ENCODE measurements around the gene CIC. TPM values are rescaled to one million over a fixed set of nuclear protein-coding genes. Genes with fewer than 3 reads are reported as not detected.

The CIC gene
- total RNA-seq, 1 experiment from 2014 or later: 54.0 TPM

- TF ChIP-seq CTCF (conservative IDR thresholded peaks at IDR 0.05): no peak
- H4K8ac ChIP-seq (replicated peaks; ENCODE audit: insufficient read length, low read depth, low read length): no peak within 1 kb of the TSS
- no peak within 1 kb of the TSS for H4K5ac ChIP-seq (ENCODE audit: insufficient read length, low read depth, low read length)
- H3K4ac ChIP-seq (ENCODE audit: low read depth, low read length): no peak within 1 kb of the TSS
- H2AK5ac ChIP-seq (ENCODE audit: insufficient read length, low read length): no peak within 1 kb of the TSS
- H2BK15ac ChIP-seq (ENCODE audit: low read depth, low read length): no peak within 1 kb of the TSS
- no peak within 1 kb of the TSS for H3K23ac ChIP-seq (ENCODE audit: insufficient read length, low read depth, low read length)
- H3K9ac ChIP-seq (ENCODE audit: extremely low read depth, insufficient read length, low read length): peak within 1 kb of the TSS; percentile 73
- Mint-ChIP-seq H3K27ac (peak within 1 kb of the TSS; percentile 81 to 87 (median 85); a peak in 6 of 7 replicates), H3K27me3 (ENCODE audit: low read depth) (peaks cover 4% of the 10 kb centered on the region; the same call in 1 of the 2 replicates), H3K9me3 (no peaks in the 10 kb centered on the region), H3K4me1 (peaks cover 18 to 20% of the 10 kb centered on the region in 2 experiments), H3K36me3 (ENCODE audit: insufficient read depth in 1 of 3, low read depth in 3 of 3) (peaks cover 5 to 20% (median 14%) of the 10 kb centered on the region in 3 experiments; a peak in 6 of 7 replicates), H3K4me3 (peak within 1 kb of the TSS; percentile 87 to 93)
- H3K56ac ChIP-seq (ENCODE audit: insufficient read length, low read depth, low read length): no peak within 1 kb of the TSS
- no peak within 1 kb of the TSS for H3K27ac ChIP-seq (ENCODE audit: insufficient read length, low read depth, low read length)
- no CpG with 5 or more reads among the region's 21 CpGs for WGBS (ENCODE audit: extremely low coverage, insufficient read length, low lambda C conversion rate)
- peak within 1 kb of the TSS; percentile 77 for H3K18ac ChIP-seq (ENCODE audit: insufficient read length, low read depth, low read length)
- H3K79me1 ChIP-seq (ENCODE audit: insufficient read depth, low read depth, low read length, poor library complexity, severe bottlenecking): peaks cover 3% of the 10 kb centered on the region
- no peak within 1 kb of the TSS for H2BK5ac ChIP-seq (ENCODE audit: insufficient read length, low read length)
- peaks cover 11% of the 10 kb centered on the region; the same call in 1 of the 2 replicates for H3K4me1 ChIP-seq (ENCODE audit: insufficient read depth, low read length)
- H2BK20ac ChIP-seq (ENCODE audit: low read depth, low read length, poor library complexity, severe bottlenecking): no peak within 1 kb of the TSS
- H4K91ac ChIP-seq (ENCODE audit: insufficient read length, low read depth, low read length): no peak within 1 kb of the TSS
- H2BK120ac ChIP-seq (ENCODE audit: low read depth, low read length, poor library complexity, severe bottlenecking): no peak within 1 kb of the TSS
- no peaks in the 10 kb centered on the region for H3K27me3 ChIP-seq (ENCODE audit: insufficient read depth, low read length)
- no peak for DNase-seq
- no peak within 1 kb of the TSS for H2AFZ ChIP-seq (ENCODE audit: low read length)
- peak within 1 kb of the TSS; percentile 74 for H3K14ac ChIP-seq (ENCODE audit: insufficient read depth, low read length)
- no peak within 1 kb of the TSS for H2BK12ac ChIP-seq (ENCODE audit: insufficient read length, low read depth, low read length)
- H4K20me1 ChIP-seq (ENCODE audit: control insufficient read depth, insufficient read depth, insufficient read length): no peaks in the 10 kb centered on the region
- H3K79me2 ChIP-seq (ENCODE audit: insufficient read depth, low read length): no peaks in the 10 kb centered on the region; the same call in 1 of the 2 replicates
- H3T11ph ChIP-seq (ENCODE audit: low read length): no peak within 1 kb of the TSS
- peak within 1 kb of the TSS; percentile 52 for H3K4me2 ChIP-seq (ENCODE audit: insufficient read depth, insufficient read length, low read length)
- no peaks in the 10 kb centered on the region for H3K9me3 ChIP-seq (ENCODE audit: control insufficient read depth, low read depth, low read length)
- peaks cover 4% of the 10 kb centered on the region for H3K23me2 ChIP-seq (ENCODE audit: insufficient read length, low read depth, low read length, poor library complexity, severe bottlenecking)
Observed at GRCh38 chr19:42301646-42302203, 32.7 kb downstream of the CIC start, which contains the start of gene PRR19. TSS of gene PRR19 (plus strand) at chr19:42302132. CDS start at chr19:42309585, 7,453 bp downstream.
